Measurements from ENCODE around the gene CHDH.

CHDH gene

DNA sequence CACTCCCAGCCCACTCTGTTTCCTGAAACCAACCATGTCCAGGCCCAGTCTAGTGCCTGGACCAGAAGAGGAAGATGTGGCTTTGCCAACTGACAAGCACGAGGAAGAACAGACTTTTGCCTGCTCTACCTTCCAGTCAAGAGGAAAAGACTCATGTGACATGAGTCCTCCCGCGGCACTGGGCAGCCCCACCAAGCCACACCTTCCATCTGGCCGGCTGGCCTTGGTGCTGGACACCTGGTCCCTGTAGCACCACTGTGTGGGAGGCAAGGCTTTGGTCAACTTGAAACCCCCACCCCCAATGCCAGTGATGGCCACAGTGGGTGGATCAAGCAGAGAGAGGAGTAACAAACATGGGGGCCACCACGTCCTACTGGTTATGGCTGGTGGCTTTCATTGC, 12.5 kb downstream of the CHDH start:
- H3K4me3 ChIP-seq (ENCODE audit: low read depth, low read length) = no peak overlapping the region
- no peak for TF ChIP-seq CTCF (IDR thresholded peaks at IDR 0.05; ENCODE audit: low read depth, low read length)

DNA sequence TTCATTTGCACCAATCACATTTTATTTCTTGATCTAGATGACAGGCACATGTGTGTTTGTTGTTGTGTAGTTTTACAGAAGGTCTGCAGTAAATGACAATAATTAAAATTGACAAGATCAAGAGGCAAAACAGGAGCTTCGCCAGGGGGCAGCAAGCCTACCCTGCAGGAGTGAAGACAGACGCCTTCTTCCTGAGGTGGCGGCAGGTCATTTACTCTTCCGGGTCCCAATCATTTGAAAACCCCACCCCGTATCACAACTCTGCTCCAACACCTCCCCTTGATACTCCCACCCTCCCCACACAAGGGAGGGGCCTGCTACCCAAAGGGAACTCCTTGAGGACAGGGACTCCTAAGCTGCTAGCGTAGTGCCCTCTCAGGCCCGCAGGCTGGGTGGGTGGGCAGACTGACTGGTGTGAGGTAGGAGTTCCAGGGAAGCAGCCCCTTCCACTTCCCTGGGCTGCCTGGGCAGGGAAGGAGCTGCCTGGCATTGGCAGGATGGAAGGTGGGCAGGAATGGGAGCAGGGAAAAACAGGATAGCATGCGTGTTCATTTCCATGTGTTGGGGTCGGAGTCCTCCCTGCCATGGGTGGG, 13.1 kb downstream of the CHDH start:
- no peak for TF ChIP-seq CTCF (IDR thresholded peaks at IDR 0.05; ENCODE audit: low read depth, low read length)

DNA sequence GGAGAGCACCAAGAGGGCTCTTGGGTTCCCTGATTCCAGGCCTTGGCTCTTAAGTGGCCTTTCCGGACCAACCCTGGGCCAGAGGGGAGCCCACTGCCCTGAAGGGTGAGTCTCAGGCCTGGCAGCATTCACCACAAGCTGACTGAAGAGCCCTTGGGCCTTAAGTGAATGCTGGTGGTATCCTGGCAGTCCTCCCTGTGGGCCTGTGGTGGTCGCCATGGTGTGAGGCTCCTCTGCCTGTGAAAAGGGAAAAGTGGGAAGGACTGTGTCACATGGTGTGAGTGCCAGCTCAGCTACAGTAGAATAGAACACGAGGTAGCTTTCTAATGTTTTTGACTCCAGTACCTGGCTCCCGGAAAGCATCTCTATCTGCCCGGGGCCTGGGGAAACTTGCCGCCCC, 15.3 kb downstream of the CHDH start:
- TF ChIP-seq CTCF (IDR thresholded peaks at IDR 0.05; ENCODE audit: low read depth, low read length) = no peak

More for the DNA sequence above, 13.1 kb downstream of the CHDH start:
- H3K4me3 ChIP-seq (ENCODE audit: low read depth, low read length) = no peak overlapping the region

GRCh38 chr3:53829605-53830004, 16.6 kb downstream of the CHDH start:
- H3K4me3 ChIP-seq (ENCODE audit: low read depth, low read length) = no peak overlapping the region
- TF ChIP-seq CTCF (IDR thresholded peaks at IDR 0.05; ENCODE audit: low read depth, low read length) = no peak

More for the DNA sequence above, 15.3 kb downstream of the CHDH start:
- no peak overlapping the region for H3K4me3 ChIP-seq (ENCODE audit: low read depth, low read length)

GRCh38 chr3:53828581-53828980, 17.6 kb downstream of the CHDH start:
- no peak overlapping the region for H3K4me3 ChIP-seq (ENCODE audit: low read depth, low read length)
- TF ChIP-seq CTCF (IDR thresholded peaks at IDR 0.05; ENCODE audit: low read depth, low read length) = no peak

DNA sequence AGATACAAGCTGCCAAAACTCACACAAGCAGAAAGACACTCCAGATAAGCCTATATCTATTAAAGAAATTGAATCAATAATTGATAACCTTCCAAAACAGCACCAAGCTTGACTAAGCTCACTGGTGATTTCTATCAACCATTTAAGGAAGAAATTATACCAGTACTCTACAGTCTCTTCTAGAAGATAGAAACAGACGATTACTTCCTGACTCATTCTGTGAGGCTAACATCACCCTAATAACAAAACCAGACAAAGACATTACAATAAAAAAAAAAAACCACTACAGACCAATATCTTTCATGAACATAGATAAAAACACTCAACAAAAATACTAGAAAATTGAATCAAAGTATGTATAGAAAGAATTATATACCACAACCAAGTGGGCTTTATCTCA, 20.2 kb downstream of the CHDH start:
- no peak for TF ChIP-seq CTCF (IDR thresholded peaks at IDR 0.05; ENCODE audit: low read depth, low read length)

DNA sequence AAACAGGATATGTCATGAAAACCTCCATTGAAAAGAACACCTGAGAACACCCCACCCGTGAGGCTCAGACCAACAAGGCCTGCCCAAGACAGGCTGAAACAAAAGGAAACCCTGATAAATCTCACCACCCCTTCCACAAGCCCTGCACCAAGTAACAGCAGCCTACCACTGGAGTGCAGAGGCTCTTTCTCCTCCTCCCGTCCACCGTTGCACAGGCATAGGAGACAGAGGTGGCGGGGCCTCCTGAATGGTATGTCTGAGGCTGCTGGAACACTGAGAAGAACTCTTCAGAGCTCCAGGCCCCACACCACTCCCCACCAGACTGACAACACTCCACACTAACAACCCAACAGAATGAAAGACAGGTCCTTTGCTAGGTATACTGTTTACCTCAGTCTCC, 21.4 kb downstream of the CHDH start:
- no peak for TF ChIP-seq CTCF (IDR thresholded peaks at IDR 0.05; ENCODE audit: low read depth, low read length)
- no peak overlapping the region for H3K4me3 ChIP-seq (ENCODE audit: low read depth, low read length)

More for the DNA sequence above, 20.2 kb downstream of the CHDH start:
- no peak overlapping the region for H3K4me3 ChIP-seq (ENCODE audit: low read depth, low read length)

Measured in WI38 (cell line).